Activated naive CD4-positive, alpha-beta T cell treated with anti-CD3 and anti-CD28 coated beads, Interleukin-2, amount 50 U/mL, for 24 hours (primary cell): ENCODE measurements around the gene POP4.

ENCODE experiments used
- H3K27ac Mint-ChIP-seq: one replicate; pipeline ENCODE4 v1.8.0; 2021; ENCODE audit warnings: mild to moderate bottlenecking, mixed read lengths
- H3K27me3 Mint-ChIP-seq: one replicate; pipeline ENCODE4 v1.8.0; 2021; ENCODE audit warnings: mixed read lengths
- H3K36me3 Mint-ChIP-seq: one replicate; pipeline ENCODE4 v1.8.0; 2021; ENCODE audit warnings: mixed read lengths
- H3K4me1 Mint-ChIP-seq: one replicate; pipeline ENCODE4 v1.8.0; 2021; ENCODE audit warnings: mixed read lengths
- H3K4me3 Mint-ChIP-seq: one replicate; pipeline ENCODE4 v1.8.0; 2021; ENCODE audit warnings: mild to moderate bottlenecking, mixed read lengths
- H3K9me3 Mint-ChIP-seq: one replicate; pipeline ENCODE4 v1.8.0; 2021; ENCODE audit warnings: mixed read lengths

Gene POP4

GRCh38 chr19:29630655-29631054, 24.6 kb downstream of the POP4 start:
- Mint-ChIP-seq H3K27ac (no peak overlapping the region), H3K9me3 (no peaks in the 10 kb centered on the region), H3K36me3 (no peaks in the 10 kb centered on the region), H3K4me3 (no peak overlapping the region), H3K27me3 (no peaks in the 10 kb centered on the region), H3K4me1 (no peaks in the 10 kb centered on the region)

- Mint-ChIP-seq H3K4me3 (no peak overlapping the region), H3K36me3 (no peaks in the 10 kb centered on the region), H3K27me3 (no peaks in the 10 kb centered on the region), H3K4me1 (no peaks in the 10 kb centered on the region), H3K27ac (no peak overlapping the region), H3K9me3 (no peaks in the 10 kb centered on the region)
Observed at GRCh38 chr19:29631450-29631849, 25.4 kb downstream of the POP4 start.

- H3K27ac Mint-ChIP-seq, result no peak overlapping the region
Observed at GRCh38 chr19:29634002-29634401, 27.9 kb downstream of the POP4 start.

GRCh38 chr19:29634423-29635130, 28.5 kb downstream of the POP4 start:
- no peaks in the 10 kb centered on the region for H3K9me3 Mint-ChIP-seq
- H3K4me1 Mint-ChIP-seq, result no peaks in the 10 kb centered on the region
- H3K36me3 Mint-ChIP-seq, result no peaks in the 10 kb centered on the region
- H3K27me3 Mint-ChIP-seq, result no peaks in the 10 kb centered on the region
- H3K4me3 Mint-ChIP-seq, result no peak overlapping the region
- H3K27ac Mint-ChIP-seq, result no peak overlapping the region

More at GRCh38 chr19:29634002-29634401, 27.9 kb downstream of the POP4 start:
- H3K4me3 Mint-ChIP-seq, result no peak overlapping the region
- no peaks in the 10 kb centered on the region for H3K9me3 Mint-ChIP-seq
- H3K27me3 Mint-ChIP-seq, result no peaks in the 10 kb centered on the region
- H3K4me1 Mint-ChIP-seq, result no peaks in the 10 kb centered on the region
- H3K36me3 Mint-ChIP-seq, result no peaks in the 10 kb centered on the region

GRCh38 chr19:29635963-29636362, 29.9 kb downstream of the POP4 start:
- Mint-ChIP-seq H3K4me3 (no peak overlapping the region), H3K36me3 (no peaks in the 10 kb centered on the region), H3K27ac (no peak overlapping the region), H3K4me1 (no peaks in the 10 kb centered on the region), H3K9me3 (no peaks in the 10 kb centered on the region), H3K27me3 (no peaks in the 10 kb centered on the region)

GRCh38 chr19:29636553-29637360, 30.7 kb downstream of the POP4 start:
- no peak overlapping the region for H3K27ac Mint-ChIP-seq
- no peaks in the 10 kb centered on the region for H3K27me3 Mint-ChIP-seq
- no peaks in the 10 kb centered on the region for H3K4me1 Mint-ChIP-seq
- H3K9me3 Mint-ChIP-seq, result no peaks in the 10 kb centered on the region
- no peaks in the 10 kb centered on the region for H3K36me3 Mint-ChIP-seq
- no peak overlapping the region for H3K4me3 Mint-ChIP-seq

GRCh38 chr19:29639086-29639485, 33.0 kb downstream of the POP4 start:
- Mint-ChIP-seq H3K4me3 (no peak overlapping the region), H3K4me1 (no peaks in the 10 kb centered on the region), H3K27me3 (no peaks in the 10 kb centered on the region), H3K27ac (no peak overlapping the region), H3K36me3 (no peaks in the 10 kb centered on the region), H3K9me3 (no peaks in the 10 kb centered on the region)

GRCh38 chr19:29640231-29640630, 34.1 kb downstream of the POP4 start:
- no peak overlapping the region for H3K4me3 Mint-ChIP-seq
- no peak overlapping the region for H3K27ac Mint-ChIP-seq
- peaks cover 6% of the 10 kb centered on the region for H3K4me1 Mint-ChIP-seq

GRCh38 chr19:29641597-29641996, 35.5 kb downstream of the POP4 start:
- Mint-ChIP-seq H3K9me3 (no peaks in the 10 kb centered on the region), H3K4me3 (no peak overlapping the region), H3K4me1 (peaks cover 18% of the 10 kb centered on the region), H3K27me3 (no peaks in the 10 kb centered on the region), H3K36me3 (no peaks in the 10 kb centered on the region), H3K27ac (no peak overlapping the region)

More at GRCh38 chr19:29640231-29640630, 34.1 kb downstream of the POP4 start:
- Mint-ChIP-seq H3K27me3 (no peaks in the 10 kb centered on the region), H3K9me3 (no peaks in the 10 kb centered on the region), H3K36me3 (no peaks in the 10 kb centered on the region)

GRCh38 chr19:29643361-29643935, 37.4 kb downstream of the POP4 start:
- Mint-ChIP-seq H3K9me3 (no peaks in the 10 kb centered on the region), H3K4me1 (peaks cover 18% of the 10 kb centered on the region), H3K27ac (no peak overlapping the region), H3K36me3 (no peaks in the 10 kb centered on the region), H3K27me3 (no peaks in the 10 kb centered on the region), H3K4me3 (no peak overlapping the region)

- no peak overlapping the region for H3K27ac Mint-ChIP-seq
- no peaks in the 10 kb centered on the region for H3K36me3 Mint-ChIP-seq
- H3K27me3 Mint-ChIP-seq, result no peaks in the 10 kb centered on the region
- H3K4me1 Mint-ChIP-seq, result peaks cover 18% of the 10 kb centered on the region
- no peak overlapping the region for H3K4me3 Mint-ChIP-seq
- H3K9me3 Mint-ChIP-seq, result no peaks in the 10 kb centered on the region
Observed at GRCh38 chr19:29644210-29644609, 38.1 kb downstream of the POP4 start.

GRCh38 chr19:29645491-29645867, 39.4 kb downstream of the POP4 start:
- Mint-ChIP-seq H3K27me3 (no peaks in the 10 kb centered on the region), H3K27ac (no peak overlapping the region), H3K9me3 (no peaks in the 10 kb centered on the region), H3K4me3 (no peak overlapping the region), H3K36me3 (no peaks in the 10 kb centered on the region), H3K4me1 (peaks cover 18% of the 10 kb centered on the region)

- Mint-ChIP-seq H3K27ac (peak overlapping the region; percentile 33), H3K36me3 (no peaks in the 10 kb centered on the region), H3K4me1 (peaks cover 18% of the 10 kb centered on the region), H3K27me3 (no peaks in the 10 kb centered on the region), H3K4me3 (peak overlapping the region; percentile 16), H3K9me3 (no peaks in the 10 kb centered on the region)
Observed at GRCh38 chr19:29645911-29646310, 39.8 kb downstream of the POP4 start.

GRCh38 chr19:29650772-29651387, 44.8 kb downstream of the POP4 start:
- Mint-ChIP-seq H3K27me3 (no peaks in the 10 kb centered on the region), H3K4me3 (no peak overlapping the region), H3K36me3 (no peaks in the 10 kb centered on the region), H3K9me3 (no peaks in the 10 kb centered on the region), H3K4me1 (peaks cover 11% of the 10 kb centered on the region), H3K27ac (no peak overlapping the region)

GRCh38 chr19:29651622-29652394, 45.7 kb downstream of the POP4 start:
- Mint-ChIP-seq H3K4me1 (peaks cover 5% of the 10 kb centered on the region), H3K27me3 (no peaks in the 10 kb centered on the region), H3K36me3 (no peaks in the 10 kb centered on the region), H3K27ac (no peak overlapping the region), H3K9me3 (no peaks in the 10 kb centered on the region), H3K4me3 (peak overlapping the region; percentile 1)
